GM21423 (cell line): Measurements from ENCODE around the gene ZNF484.
"Not testable (repeated sequence)": the region's sequence is repeated elsewhere in the genome, so short reads cannot be mapped to it uniquely, and the experiment has no call there.

Experiments
- ATAC-seq: cut with Tn5 transposase; IDR thresholded peaks from one replicate; pipeline ENCODE4 v1.9.1; 2021; ENCODE audit warnings: mild to moderate bottlenecking, moderate library complexity; ENCODE audit not compliant: unreplicated experiment

Gene ZNF484

DNA sequence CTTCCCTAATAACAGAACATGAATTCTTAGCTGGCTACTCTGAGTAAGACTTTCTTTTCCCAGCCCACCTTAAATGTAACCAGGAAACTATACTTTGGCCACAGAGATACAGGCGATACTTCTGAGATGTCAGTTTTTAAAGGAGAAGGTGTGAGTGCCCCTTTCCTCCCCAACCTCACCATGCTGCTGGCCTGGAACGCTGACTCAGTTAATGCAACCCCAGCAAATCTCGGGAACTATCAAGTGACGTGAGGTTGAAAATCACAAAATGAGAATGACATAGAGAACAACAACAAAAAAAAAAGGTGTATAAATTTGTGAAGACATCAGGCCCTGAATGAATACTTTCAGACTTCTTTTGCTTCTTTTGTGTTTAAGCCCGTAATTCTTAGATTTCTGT lies 13.7 kb downstream of the ZNF484 start:
- ATAC-seq, result no peak

- ATAC-seq, result no peak
These were observed 17.0 kb downstream of the ZNF484 start for GRCh38 chr9:92860867-92861266.

GRCh38 chr9:92857236-92857635 lies 20.6 kb downstream of the ZNF484 start:
- no peak for ATAC-seq

DNA sequence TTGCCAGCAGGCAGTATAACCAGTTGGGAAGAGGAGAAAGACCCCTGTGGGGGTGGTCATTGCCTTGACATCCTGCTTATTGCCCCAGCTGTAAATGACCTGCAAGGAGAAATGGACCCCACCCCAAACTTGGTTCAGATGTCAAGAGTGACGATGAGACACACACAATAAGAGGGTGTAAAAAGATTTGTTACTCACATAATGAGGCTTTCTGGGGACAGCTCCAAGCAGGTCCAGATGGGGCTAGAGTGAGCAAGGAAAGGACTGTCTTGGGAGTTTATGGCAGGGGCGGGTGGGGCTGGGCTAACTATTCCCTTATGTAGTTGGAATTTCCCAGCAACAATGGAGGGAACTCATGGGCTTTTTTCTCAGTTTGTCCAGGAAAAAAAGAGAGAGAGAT lies 24.1 kb downstream of the ZNF484 start:
- no peak for ATAC-seq

DNA sequence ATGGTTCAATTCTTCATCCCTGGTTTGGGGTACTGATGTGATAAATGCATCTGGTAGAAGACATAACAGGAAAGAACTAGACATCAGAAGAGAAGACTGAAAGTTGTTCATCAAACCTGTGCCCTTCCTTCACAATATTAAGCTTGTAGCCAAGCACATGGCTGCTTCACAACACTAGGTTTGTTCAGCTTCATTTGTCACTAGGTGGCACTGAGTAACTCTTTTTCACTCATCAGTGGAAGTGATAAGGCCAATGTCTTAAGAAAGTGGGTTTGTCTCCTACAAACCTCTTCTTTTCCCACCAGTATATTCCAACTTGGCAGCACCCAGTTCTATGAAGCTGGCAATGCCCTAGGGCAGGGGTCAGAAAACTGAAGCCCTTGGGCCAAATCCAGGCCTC lies 26.9 kb downstream of the ZNF484 start:
- no peak for ATAC-seq

GRCh38 chr9:92848740-92849139 lies 29.1 kb downstream of the ZNF484 start:
- not testable (repeated sequence) for ATAC-seq

DNA sequence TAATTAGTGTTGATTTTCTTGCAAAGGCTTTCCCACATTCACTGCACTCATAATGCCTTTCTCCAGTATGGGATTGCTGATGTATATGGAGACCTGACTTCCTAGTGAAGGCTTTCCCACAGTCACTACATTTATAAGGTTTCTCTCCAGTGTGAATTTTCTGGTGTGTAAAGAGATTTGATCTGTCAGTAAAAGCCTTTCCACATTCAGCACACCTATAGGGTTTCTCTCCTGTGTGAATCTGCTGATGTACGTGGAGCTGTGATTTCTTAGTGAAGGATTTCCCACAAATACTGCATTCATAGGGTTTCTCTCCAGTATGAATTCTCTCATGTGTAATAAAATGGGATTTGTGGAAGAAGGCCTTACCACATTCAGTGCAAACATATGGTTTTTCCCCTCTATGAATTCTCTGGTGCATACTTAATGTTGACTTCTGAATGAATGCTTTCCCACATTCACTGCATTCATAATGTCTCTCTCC lies 31.1 kb downstream of the ZNF484 start:
- ATAC-seq, result no peak

- not testable (repeated sequence) for ATAC-seq
These were observed 39.4 kb downstream of the ZNF484 start for GRCh38 chr9:92838411-92838810.

DNA sequence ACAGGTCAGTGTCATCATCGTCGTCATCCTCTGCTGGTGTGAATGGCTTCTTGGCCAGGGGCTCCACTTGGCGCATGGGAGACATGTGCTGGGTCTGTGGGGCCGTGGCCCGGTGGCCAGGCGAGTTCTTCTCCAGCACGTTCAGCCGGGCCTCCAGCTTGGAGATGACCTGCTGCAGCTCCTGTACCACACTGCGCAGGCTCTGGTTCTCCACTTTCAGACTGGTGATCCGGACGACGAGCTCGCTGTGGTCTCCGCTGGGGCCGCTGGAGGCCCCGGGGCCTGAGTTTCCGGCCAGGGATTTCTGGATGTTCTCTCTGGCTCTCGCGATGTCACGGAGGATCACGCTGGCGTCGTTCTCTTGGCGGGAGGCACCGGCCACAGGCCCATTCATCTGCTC lies 40.6 kb downstream of the ZNF484 start:
- no peak for ATAC-seq

DNA sequence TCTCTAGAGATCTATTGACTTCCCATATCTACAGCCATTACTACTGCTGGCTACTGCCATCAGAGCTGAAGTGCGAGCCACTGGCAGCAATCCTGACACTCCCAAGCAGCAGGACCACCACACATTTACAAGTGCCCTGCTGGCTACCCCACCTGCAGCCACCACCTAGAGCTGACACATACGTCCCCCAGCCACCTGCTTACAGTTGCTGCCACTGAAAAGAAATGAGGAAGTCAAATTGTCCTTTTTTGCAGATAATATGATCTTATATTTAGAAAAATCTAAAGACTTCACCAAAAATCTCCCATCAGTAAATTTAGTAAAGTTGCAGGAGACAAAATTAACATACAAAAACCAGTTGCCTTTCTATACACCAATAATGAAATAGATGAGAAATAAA lies 48.4 kb downstream of the ZNF484 start:
- no peak for ATAC-seq

- not testable (repeated sequence) for ATAC-seq
These were observed 52.8 kb downstream of the ZNF484 start for GRCh38 chr9:92825065-92825464.

- ATAC-seq, result no peak
These were observed 56.9 kb downstream of the ZNF484 start for GRCh38 chr9:92820964-92821363.

GRCh38 chr9:92819898-92820297 lies 57.9 kb downstream of the ZNF484 start:
- ATAC-seq, result not testable (repeated sequence)

- ATAC-seq, result not testable (repeated sequence)
These were observed 68.1 kb downstream of the ZNF484 start for GRCh38 chr9:92809629-92810326.

DNA sequence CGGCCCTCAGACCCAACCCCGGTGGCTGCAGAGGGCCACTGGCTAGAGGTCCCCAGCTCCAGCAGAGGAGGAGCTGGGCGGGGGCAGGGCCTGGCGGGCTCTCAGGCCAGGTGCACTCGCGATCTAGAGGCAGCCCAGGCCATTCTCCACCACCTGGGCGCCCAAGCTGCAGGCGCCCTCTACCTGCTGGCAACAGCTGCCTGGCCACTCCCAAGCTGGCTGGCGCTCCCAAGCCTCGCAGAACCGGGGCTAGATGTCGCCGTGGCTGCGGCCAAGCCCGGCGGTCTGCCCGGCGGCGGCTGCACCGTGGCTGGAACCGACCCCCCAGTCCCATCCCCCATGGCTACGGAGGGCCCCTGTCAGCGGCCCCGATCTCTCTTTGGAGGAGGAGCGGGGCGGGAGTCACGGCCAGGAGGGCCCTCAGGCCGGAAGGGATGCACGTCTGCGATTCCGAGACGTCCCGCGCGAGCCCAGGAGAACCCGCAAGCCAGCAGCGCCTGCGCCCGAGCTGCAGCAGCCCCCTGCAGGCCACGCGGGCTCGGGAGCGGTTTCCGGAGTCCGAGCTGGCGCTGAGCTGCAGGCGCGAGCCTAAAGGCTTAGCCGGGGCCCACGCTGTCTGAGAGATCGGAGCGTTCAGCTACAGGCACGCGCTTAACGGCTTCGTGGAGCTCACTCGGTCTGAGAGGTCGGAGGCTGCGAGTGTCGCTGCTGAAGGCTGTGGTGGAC lies 68.9 kb downstream of the ZNF484 start:
- ATAC-seq, result no peak

GRCh38 chr9:92807757-92808725 lies 69.8 kb downstream of the ZNF484 start:
- ATAC-seq, result no peak

- no peak for ATAC-seq
These were observed 70.6 kb downstream of the ZNF484 start for GRCh38 chr9:92807031-92807756.

DNA sequence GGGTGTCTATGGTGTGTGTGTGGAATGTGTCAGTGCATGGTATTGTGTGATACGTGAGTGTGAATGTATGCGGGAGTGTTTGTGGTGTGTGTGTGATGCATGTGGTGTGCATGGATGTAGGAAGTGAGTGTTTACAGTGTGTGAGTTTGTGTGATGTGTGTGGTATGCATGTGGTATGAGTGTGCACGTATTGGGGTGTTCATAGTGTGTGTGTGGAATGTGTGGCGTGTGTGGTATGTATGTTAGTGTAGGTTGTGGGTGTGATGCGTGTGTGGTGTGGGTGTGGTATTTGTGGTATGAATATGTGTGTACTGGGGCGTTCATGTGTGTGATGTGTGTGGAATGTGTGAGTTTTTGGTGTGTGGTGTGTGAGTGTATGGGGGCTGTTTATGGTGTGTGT lies 73.1 kb downstream of the ZNF484 start:
- ATAC-seq, result no peak

DNA sequence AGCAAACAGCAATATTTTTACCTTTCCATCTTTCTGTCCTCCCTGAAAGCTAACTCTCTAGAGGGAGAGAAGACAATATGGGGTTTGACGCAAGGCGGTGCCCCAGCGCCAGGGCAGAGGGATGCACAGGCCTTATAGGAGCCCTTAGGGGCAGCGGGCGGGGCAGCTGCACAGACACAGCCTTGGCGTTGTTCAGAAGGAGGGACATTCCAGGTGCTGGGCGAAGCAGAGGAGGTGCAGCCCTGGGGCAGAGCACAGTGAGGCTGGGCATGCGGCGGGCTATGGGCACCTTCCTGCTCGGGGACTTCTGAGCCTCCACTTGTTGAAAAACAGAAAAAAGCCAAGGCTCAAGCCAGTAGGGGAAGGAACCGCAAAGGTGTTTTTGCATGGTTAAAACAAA lies 79.5 kb downstream of the ZNF484 start:
- ATAC-seq, result no peak

DNA sequence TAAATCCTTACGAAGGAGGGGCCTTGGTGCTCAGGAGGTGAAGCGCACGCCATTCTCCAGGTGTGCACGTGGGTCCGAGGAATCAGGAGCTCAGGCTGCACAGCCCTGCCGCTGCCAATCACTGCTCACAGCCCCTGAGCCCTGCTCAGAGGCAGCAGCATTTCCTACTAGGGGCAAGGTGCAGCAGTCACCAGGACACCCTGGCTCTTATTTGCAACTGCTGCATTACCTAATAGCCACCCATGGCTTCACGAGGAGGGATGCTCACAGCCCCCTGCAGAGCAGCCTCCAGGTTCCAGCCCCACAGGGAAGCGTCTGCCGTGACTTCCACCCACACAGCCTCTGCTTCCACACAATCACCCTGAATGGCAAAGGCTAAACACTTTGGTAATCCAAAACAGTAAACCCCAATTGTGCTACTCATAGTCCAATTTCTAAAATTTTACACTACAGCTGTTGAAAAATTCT lies 81.5 kb downstream of the ZNF484 start:
- not testable (repeated sequence) for ATAC-seq
